ENCODE results near the gene ERC1.
"Not testable (repeated sequence)": the region's sequence is repeated elsewhere in the genome, so short reads cannot be mapped to it uniquely, and the experiment has no call there.

Gene ERC1

GRCh38 chr12:1287446-1287975, 296.5 kb downstream of the ERC1 start:
- DNase-seq (ENCODE audit: low read depth in 2 of 2), result no peak

GRCh38 chr12:1288333-1288732, 297.3 kb downstream of the ERC1 start:
- no peak for DNase-seq (ENCODE audit: low read depth in 2 of 2)

GRCh38 chr12:1289371-1290155, 298.5 kb downstream of the ERC1 start:
- DNase-seq (ENCODE audit: low read depth in 2 of 2), result no peak

GRCh38 chr12:1290716-1291115, 299.7 kb downstream of the ERC1 start:
- no peak for DNase-seq (ENCODE audit: low read depth in 2 of 2)

- DNase-seq (ENCODE audit: low read depth in 2 of 2), result no peak
Observed at GRCh38 chr12:1291601-1292332, 300.7 kb downstream of the ERC1 start.

- DNase-seq (ENCODE audit: low read depth in 2 of 2), result no peak
Observed at GRCh38 chr12:1293901-1294300, 302.9 kb downstream of the ERC1 start.

GRCh38 chr12:1297206-1297605, 306.2 kb downstream of the ERC1 start:
- no peak for DNase-seq (ENCODE audit: low read depth in 2 of 2)

- DNase-seq (ENCODE audit: low read depth in 2 of 2), result no peak
Observed at GRCh38 chr12:1297639-1298175, 306.7 kb downstream of the ERC1 start.

GRCh38 chr12:1300460-1300859, 309.4 kb downstream of the ERC1 start:
- no peak for DNase-seq (ENCODE audit: low read depth in 2 of 2)

GRCh38 chr12:1302201-1302870, 311.3 kb downstream of the ERC1 start:
- DNase-seq (ENCODE audit: low read depth in 2 of 2), result no peak

GRCh38 chr12:1305063-1305434, 314.0 kb downstream of the ERC1 start:
- DNase-seq (ENCODE audit: low read depth in 2 of 2), result no peak

- DNase-seq (ENCODE audit: low read depth in 2 of 2), result no peak
Observed at GRCh38 chr12:1305791-1306500, 314.9 kb downstream of the ERC1 start.

GRCh38 chr12:1306817-1307216, 315.8 kb downstream of the ERC1 start:
- no peak for DNase-seq (ENCODE audit: low read depth in 2 of 2)

GRCh38 chr12:1307796-1308195, 316.8 kb downstream of the ERC1 start:
- DNase-seq (ENCODE audit: low read depth in 2 of 2), result no peak

- no peak for DNase-seq (ENCODE audit: low read depth in 2 of 2)
Observed at GRCh38 chr12:1309613-1310012, 318.6 kb downstream of the ERC1 start.

GRCh38 chr12:1310653-1311052, 319.6 kb downstream of the ERC1 start:
- no peak for DNase-seq (ENCODE audit: low read depth in 2 of 2)

- no peak for DNase-seq (ENCODE audit: low read depth in 2 of 2)
Observed at GRCh38 chr12:1311145-1311544, 320.1 kb downstream of the ERC1 start.

GRCh38 chr12:1313906-1314305, 322.9 kb downstream of the ERC1 start:
- no peak for DNase-seq (ENCODE audit: low read depth in 2 of 2)

GRCh38 chr12:1314523-1314922, 323.5 kb downstream of the ERC1 start:
- DNase-seq (ENCODE audit: low read depth in 2 of 2), result no peak

- not testable (repeated sequence) for DNase-seq (ENCODE audit: low read depth in 2 of 2)
Observed at GRCh38 chr12:1316991-1317390, 326.0 kb downstream of the ERC1 start.

- no peak for DNase-seq (ENCODE audit: low read depth in 2 of 2)
Observed at GRCh38 chr12:1318327-1319031, 327.5 kb downstream of the ERC1 start.
